HG03565 (cell line): ENCODE measurements around the gene RASAL2.
"Not testable (repeated sequence)": the region's sequence is repeated elsewhere in the genome, so short reads cannot be mapped to it uniquely, and the experiment has no call there.

ENCODE experiments used
- ATAC-seq: cut with Tn5 transposase; IDR thresholded peaks from one replicate; pipeline ENCODE4 v1.9.1; 2021; ENCODE audit warnings: mild to moderate bottlenecking, moderate library complexity; ENCODE audit not compliant: unreplicated experiment

The RASAL2 gene

DNA sequence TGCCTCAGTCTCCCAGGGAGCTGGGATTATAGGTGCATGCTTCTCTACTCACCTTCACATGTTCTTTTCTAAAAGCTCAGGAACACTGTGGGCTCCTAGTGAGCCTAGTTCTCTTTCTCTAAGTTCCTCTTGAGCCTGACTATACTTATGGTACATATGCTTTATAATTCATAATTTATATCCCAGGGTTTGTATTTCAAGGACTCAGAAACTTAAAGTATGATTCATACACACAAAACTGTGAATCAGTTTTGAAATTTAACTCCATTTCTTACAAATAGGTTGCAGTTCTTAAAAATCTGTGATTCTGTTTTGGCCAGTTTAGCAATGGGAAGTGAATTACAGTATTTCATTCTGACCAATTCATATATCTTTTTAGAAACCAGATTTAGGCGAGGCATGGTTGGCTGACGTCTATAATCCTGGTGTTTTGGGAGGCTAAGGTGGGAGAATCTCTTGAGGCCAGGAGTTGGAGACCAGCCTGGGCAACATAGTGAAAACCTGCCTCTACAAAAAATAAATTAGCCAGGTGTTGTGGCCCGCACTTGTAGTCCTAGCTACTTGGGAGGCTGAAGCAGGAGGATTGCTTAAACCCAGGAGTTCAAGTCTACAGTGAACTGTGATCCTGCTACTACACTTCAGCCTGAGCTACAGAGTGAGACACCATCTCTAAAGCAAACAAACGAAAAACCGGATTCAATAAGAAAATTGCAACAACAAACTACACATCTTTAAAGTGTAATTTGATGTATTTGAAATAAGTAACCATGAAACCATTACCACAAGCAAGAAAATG is 15.6 kb downstream of the RASAL2 start:
- no peak for ATAC-seq

DNA sequence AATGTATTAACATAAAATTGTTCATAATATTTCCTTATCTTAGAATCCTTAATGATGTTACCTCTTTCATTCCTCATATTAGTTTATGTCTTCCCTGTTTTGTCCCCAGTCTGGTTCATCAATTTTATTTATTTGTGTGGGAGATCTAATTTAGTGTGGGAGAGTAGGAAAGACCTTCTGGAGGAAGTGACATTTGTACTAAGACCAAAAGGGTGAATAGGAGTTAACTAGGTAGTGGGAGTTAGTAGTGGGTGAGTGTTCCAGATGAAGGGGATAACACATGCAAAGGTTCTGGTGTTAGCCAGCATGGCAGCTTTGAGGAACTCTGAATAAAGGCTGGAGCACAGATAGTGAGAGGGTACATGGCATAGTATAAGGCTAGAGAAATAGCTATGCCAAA is 21.4 kb downstream of the RASAL2 start:
- ATAC-seq, result no peak

DNA sequence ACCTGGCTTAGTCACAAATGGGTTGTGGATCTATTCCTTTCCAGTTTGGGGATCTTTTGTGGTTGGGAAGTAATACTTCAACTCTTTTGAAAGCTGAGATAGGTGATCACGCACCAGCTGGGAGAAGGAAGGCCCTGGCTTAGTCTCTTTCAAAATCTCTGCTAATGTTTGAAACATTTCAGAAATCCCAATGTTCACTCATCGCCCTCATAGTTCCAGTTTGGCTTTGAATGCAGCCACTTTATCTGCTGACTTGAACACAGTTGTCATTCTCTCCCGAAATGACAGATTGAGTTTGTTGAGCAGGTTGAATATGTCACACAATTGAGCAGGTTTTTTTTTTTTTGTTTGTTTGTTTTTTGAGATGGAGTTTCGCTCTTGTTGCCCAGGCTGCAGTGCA is 24.6 kb downstream of the RASAL2 start:
- ATAC-seq, result no peak

DNA sequence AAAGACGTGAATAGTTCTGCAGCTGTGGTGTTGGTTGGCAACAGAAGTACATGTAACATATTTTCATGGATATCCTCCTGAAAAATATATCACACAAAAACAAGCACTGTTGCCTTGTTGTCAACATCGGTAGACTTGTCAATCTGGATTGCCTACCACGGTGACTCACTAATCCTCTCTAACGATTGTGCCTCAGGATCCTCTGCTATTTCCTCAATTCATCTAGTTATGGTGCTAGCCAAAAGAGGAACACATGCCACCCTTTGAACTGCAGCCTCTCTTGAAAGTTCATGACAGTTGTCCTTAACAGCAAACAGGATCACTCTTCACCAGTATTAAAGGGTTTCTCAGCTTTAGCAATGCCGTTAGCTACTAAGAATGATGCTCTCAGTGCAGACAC is 25.7 kb downstream of the RASAL2 start:
- no peak for ATAC-seq

DNA sequence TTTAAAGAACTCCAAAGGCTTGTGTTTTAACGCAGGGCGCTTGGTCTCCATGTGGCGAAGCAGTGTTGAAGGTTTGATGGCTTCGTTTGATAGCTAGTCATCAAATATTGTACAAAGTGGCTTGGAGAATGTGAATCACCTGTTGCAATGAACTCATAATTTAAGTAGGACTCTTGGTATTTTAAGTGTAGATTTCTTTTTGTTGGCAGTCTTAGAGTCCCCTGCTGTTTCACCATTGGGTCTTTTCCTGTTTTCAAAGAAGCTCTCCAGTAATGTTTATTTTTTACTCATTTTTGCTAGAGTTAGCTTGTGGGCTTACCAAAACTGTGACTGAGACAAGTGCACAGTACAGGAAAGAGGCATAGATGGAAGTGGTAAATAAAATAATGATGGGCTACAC is 26.2 kb downstream of the RASAL2 start:
- no peak for ATAC-seq

DNA sequence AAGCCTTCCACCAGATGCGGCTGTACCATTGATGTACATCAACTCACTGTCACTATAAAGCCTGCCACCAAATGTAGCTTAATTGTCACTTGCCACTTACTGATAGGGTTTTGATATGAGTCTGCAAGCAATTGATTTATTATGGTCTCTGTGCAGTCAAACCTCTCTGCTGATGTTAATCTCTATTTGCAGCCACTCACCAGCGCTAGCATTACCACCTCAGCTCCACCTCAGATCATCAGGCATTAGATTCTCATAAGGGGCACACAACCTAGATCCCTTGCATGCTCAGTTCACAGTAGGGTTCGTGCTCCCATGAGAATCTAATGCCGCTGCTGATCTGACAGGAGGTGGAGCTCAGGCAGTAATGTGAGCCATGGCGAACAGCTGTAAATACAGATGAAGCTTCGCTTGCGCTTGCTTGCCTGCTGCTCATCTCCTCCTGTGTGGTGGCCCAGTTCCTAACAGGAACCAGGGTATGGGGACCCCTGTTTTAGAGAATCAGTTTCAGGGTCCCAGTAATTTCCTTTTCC is 26.7 kb downstream of the RASAL2 start:
- ATAC-seq, result not testable (repeated sequence)

DNA sequence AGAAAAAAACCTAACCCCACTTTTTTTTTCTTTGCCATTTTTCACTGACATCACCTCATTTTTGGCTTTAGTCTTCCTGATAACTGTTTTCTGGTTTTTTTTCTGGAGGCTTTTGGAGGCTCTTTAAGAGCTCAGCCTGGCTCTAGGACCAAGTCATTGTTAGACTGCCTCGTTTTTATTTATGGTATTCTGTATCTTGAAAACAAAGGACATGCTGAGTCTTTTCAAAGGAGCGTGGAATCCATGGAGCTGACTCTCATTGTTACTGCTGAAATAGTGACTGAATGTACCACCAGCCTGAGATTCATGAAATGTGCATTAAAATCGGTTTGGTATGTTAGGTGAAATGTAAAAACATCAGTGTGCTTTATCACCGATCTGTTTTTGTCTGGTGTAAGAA is 28.0 kb downstream of the RASAL2 start:
- no peak for ATAC-seq

DNA sequence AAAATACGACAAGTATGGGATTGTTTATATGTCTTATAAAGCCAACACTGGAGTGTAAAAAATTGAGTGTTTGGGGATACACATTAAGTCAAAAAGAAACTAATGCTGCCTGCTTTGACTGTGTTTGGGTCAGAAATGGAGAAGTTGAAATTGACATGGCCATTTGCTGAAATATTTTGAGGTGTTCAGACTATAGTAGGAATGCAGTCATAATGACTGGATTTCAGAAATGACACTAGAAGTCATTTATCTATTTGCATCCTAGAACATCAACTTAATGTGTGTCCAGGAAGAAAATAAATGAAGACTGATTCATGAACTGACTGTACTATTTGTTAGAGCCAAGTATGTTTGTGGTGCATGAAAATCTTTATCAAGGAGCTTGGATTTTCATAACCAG is 28.4 kb downstream of the RASAL2 start:
- peak; percentile 70 for ATAC-seq

DNA sequence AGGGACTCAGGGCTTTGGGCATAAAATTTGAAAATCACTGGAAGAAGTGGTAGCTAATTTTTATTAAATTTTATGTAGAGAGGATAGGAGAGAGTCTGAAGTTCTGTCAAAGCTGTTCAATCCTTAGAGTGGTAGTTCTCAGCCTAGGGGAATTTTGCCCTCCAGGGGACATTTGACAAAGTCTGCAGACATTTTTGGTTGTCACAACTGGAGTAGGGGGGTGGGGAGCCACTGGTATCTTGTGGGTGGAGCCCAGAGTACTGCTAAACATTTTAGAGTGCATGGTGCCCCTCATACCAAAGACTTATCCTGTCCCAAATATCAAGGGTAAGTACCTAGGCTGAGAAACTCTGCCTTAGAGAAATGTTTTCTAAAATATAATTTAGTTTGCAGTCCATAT is 30.2 kb downstream of the RASAL2 start:
- ATAC-seq, result no peak

DNA sequence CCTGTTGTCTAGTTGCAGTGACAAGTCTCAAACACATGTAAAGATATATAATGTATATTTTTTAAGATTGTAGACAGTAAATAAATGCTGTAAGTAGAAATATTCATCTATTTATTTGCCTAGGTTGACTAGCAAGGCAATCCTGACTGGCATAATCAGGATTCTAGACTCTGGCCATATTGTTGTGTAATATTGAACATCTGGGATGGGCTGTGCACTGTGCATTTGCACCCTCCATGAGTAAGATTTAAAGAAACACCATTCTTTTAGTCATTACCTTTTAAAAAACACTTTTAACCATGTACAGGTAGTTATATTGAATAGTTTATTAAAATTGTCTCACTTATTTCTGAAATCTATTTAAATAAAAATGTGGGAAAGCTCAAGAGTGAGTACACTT is 32.4 kb downstream of the RASAL2 start:
- ATAC-seq, result no peak

DNA sequence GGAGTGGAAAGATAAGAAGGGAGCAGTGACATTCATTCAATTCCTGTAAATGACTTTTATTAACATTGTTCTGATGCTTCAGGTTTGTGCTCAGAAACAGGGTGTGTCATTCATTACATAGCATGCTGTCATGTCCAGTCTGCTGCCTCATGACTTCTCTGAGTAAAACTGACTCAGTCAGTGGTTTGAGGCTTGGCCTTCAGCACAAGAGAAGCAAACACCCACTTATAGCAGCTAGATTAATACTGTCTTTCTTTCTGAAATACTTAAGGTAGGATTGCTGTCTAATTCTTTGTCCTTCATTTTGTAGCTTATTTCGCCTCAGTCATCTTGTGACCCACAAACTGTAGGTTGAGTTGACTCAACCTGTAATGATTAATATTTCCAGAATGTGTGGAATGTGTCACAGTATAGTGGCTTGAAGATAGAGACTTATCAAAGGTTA is 32.9 kb downstream of the RASAL2 start:
- peak; percentile 60 for ATAC-seq

DNA sequence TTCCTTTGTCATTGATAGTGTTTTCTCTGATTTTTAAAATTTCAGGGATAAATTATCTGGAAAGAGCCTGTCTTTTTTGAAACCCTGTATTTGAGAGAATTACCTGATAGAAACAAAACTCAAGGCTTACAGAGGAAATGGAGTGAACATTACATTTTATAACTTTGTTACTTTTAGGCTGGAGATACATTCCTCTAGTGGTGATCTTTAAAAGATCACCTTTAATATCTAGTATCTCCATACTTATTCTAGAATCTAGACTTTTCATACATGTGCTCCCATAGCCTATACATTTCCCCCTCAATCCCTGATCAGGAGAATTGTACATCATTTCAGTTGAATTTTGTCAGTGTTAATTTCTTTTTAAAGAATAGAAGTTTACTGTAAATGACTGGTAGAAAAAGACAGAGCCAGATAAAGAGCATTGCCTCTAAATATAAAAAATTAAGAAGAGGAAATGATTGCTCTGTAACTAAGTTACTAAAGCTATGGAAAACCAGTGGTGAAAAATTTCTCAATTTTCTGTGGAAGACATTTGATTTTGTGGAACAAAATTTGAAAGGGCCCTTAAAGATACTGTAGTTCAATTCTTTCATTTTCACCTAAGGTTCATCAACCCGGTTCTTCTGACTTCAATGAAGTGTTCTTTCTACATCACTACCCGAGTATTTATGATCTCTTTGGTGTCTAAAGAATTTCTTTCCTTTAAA is 33.7 kb downstream of the RASAL2 start:
- ATAC-seq, result no peak

DNA sequence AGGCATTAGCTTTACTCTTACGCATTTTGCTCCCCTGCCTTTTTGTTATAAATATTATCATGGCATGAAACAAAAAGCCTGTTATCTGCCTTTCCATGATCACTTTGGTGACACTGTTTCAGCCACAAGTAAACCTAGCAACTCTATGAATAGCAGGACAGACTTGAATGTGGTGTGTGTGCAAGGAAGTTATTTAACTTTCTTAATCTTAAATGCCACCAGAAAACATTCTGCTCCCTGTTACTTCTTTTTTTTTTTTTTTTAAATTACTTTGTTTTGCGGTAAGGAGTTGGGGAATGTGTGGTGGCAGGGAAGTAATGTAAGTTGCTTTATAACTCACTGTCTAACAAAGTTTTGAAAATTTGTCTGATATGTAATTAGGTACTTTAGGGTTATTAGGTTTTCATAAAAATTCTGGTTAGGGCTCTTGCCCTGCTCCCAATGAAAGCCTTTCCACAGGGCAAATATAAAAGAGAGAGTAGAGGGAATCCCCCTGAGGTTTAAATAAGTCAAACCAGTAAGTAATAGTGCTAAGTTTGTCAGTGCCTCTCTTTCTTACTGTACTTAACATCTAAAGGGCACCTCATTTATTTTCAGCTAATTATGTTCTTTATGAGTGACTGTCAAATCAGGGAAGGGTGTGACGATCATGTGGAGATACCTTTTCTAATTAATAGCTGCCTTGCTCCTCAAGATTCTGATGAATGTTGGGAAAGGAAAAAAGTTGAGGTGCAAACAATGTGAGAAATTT is 39.5 kb downstream of the RASAL2 start:
- ATAC-seq, result no peak

DNA sequence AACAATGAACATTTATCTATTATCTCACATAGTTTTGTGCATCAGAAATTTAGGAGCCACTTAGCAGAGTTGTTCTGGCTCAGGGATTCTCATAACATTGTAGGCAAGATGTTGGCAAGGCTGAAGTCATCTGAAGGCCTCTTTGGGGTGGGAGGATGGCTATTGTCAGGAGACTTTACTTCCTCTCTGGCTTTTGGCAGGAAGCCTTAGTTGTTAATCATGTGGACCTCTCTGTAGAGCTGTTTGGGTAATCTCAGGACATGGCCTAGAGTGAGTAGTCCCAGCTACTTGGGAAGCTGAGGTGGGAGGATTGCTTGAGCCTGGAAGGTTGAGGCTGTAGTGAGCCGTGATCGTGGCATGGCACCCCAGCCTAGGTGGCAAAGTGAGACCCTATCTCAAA is 40.2 kb downstream of the RASAL2 start:
- no peak for ATAC-seq

DNA sequence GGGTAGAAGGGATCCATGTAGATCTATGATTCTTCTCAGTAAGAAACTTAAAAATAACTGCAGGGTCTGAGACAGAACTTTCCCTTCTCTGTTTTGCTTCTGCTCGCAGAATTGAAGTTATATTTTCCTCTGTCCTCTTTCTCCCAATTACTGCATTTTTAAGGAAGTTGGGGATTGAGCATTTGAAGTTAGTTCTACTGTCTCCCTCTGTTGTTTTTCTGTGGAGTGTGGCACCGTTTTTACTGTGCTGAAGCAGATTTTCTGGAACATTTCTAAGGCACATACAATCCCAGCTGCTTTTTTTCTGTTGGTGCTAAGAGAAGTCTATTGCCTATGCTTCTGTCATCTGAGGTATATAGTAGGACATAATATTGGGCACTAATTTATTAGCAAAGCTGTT is 43.3 kb downstream of the RASAL2 start:
- no peak for ATAC-seq

DNA sequence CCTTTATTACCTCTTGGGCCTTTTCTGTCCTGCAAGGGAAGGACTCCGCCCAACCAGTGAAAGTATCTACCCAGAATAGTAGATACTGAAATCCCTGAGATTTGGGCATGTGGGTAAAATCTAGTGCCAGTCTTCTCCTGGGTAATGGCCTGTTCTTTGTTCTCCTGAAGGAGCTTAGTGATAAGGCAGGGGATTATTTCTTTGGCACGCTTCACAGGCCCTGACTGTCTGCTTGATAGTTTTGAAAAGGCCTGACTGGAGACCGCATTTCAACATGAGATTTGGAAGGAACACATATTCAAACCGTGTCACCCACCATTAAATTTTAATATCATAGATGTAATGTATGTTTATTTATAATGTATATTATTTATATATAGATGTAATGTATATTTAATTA is 48.9 kb downstream of the RASAL2 start:
- ATAC-seq, result no peak

DNA sequence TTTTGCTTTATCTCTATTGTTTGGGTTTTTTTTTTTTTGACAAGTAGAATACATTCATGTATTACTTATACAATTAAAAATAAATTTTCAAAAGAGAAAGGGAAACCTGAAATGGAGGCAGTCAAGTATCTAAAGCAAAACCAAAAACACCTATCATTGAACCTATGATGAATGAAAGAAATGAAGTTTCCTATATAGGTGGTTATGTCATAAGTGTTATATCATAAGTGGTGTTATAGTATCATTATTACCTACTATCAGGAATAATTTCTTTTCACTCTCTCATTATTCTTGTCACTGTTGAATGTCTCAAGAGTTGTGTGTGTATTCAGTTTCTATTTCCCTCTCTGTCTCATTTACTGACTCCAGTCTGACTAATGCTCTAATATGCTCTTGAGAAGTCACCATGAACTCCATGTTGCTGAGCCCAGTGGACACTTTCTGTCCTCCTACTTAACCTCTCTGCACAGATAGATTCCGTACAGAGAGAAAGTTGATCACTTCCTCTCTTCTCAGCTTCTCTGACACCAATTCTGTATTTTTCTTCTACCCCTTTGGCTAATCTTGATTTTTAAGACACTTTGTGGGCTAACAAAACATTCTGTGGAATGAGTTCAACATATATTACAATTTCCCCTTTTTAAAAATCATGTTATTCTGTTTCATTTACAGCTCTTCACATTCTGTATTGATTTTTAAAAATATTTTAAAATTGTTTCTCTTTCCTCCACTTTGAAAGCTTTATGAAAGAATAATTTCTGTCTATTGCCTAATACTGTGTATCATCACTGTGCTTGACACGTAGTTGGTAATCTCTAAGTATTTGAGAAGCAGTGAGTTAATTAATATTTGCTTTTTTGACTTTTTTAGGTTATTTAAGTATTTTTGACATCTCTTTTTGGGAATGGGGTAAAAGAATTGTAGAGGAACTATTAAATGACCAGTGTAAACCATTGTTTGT is 50.1 kb downstream of the RASAL2 start:
- no peak for ATAC-seq

DNA sequence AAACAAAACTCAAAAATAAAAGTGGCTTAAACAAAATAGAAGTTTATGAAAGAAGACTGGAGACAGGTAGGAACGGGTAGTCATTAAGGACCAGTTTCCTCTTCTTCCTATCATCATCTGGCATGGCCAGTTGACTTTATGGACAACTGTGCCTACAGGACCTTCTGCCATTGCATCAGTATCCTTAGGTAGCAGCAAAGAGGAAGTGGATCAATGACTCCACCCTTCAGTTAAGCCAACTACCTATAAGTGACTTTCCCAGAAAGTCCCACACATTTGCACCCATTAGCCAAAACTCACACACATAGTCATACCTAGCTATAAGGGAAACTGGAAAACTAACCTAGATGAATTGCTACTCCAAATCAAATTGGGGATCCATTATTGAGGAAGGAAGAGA is 51.7 kb downstream of the RASAL2 start:
- ATAC-seq, result no peak

DNA sequence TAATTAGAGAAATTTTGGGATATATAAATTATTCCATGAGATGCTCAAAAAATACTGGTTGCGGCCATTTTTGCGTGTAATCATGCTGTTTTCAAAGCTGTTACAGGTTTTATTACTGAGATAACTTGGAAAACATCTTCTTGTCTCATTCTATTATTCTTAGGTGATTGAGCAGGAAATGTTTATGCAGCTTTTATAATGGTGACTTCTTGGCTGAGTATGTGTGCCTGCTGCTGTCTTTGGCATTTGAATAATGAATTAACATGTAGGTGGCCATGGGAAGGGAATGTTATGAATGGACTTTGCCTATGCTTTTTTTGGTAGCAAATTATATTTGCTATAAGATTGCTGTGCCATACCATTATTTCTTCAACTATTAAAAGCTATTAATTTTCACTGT is 52.5 kb downstream of the RASAL2 start:
- ATAC-seq, result no peak

DNA sequence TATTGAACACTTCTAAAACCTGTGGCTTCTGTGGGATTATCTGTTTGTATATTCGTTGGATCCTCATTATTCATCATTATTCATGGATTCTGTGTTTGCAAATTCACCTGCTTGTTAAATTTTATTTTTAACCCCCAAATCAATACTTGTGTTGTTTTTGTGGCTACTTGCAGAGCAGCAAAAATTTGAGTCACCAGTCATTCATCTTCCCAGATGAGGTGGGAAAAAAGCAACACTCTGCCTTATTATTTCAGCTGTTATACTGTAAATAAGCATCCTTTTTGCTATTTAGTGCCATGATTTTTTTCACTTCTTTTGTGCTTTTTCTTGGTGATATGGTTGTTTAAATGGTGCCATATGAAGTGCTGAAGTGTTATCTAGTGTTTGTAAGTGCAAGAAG is 56.7 kb downstream of the RASAL2 start:
- no peak for ATAC-seq
